Keratinocyte (primary cell): ENCODE results near the gene LRFN3.

ENCODE experiments used
- EZH2 ChIP-seq: IDR thresholded peaks from one replicate; pipeline ENCODE4 v1.6.1; 2012; ENCODE audit warnings: inconsistent platforms, mild to moderate bottlenecking, low read length, moderate library complexity
- TF ChIP-seq, protein P1 (sequence below), 3 experiments: IDR thresholded peaks in 1 of 3; conservative IDR thresholded peaks in 1 of 3; optimal IDR thresholded peaks in 1 of 3; 2 replicates in 2 of 3; 3 replicates in 1 of 3; pipeline versions ENCODE3 to v1.5.1; 2011; ENCODE audit warnings: low read length in 3 of 3, mild to moderate bottlenecking in 3 of 3, moderate library complexity in 2 of 3, control low read depth in 1 of 3, inconsistent platforms in 1 of 3; ENCODE audit not compliant: insufficient read depth in 2 of 3; ENCODE audit errors: extremely low read depth in 1 of 3

DNA sequence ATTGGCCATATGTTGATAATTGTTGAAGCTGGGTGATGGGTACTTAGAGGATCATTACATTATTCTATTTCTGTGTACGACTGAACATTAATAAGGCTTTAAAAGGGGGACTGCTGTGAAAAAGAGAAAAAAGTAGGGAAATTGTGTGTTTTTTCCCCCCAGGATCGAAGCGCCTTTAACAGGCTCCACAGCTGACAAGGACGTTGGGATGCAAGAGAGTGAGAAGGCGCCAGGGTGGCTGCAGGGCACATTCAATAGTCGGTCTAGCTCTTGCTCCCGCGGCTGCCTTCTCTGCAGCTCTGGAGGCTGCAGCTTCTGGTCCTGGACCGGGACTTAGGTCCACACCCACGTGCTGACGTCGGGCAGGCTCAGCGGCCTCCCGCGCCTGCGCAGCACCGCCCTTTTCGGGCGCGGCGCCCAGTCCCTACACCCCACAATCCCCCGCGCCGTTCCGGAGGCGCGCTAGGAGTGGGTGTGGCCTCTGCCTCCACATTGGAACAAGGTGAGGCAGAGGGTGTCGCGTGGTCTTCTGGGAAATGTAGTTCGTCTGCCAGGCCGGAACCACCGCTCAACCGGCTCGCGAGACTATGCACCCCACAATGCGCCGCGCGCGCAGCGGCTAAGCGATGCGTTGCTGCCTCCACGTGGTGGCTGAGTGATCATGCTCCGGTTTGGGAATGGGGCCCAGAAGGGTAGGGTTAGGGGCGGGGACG, 4.9 kb upstream of the LRFN3 start:
- TF ChIP-seq, protein P1, sequence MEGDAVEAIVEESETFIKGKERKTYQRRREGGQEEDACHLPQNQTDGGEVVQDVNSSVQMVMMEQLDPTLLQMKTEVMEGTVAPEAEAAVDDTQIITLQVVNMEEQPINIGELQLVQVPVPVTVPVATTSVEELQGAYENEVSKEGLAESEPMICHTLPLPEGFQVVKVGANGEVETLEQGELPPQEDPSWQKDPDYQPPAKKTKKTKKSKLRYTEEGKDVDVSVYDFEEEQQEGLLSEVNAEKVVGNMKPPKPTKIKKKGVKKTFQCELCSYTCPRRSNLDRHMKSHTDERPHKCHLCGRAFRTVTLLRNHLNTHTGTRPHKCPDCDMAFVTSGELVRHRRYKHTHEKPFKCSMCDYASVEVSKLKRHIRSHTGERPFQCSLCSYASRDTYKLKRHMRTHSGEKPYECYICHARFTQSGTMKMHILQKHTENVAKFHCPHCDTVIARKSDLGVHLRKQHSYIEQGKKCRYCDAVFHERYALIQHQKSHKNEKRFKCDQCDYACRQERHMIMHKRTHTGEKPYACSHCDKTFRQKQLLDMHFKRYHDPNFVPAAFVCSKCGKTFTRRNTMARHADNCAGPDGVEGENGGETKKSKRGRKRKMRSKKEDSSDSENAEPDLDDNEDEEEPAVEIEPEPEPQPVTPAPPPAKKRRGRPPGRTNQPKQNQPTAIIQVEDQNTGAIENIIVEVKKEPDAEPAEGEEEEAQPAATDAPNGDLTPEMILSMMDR (optimal IDR thresholded peaks at IDR 0.05 in 1 of 3, IDR thresholded peaks at IDR 0.05 in 1 of 3, conservative IDR thresholded peaks at IDR 0.05 in 1 of 3; ENCODE audit: extremely low read depth in 1 of 3, insufficient read depth in 2 of 3, low read length in 3 of 3), result peak; percentile 91 to 100 (median 94)
- TF ChIP-seq EZH2, result no peak
